ENCODE measurements around the gene SRPK2. TPM values are rescaled to one million over a fixed set of nuclear protein-coding genes. Genes with fewer than 3 reads are reported as not detected.

Gene SRPK2
- polyA plus RNA-seq, 1 donor from 2014 or later = 118 TPM

DNA sequence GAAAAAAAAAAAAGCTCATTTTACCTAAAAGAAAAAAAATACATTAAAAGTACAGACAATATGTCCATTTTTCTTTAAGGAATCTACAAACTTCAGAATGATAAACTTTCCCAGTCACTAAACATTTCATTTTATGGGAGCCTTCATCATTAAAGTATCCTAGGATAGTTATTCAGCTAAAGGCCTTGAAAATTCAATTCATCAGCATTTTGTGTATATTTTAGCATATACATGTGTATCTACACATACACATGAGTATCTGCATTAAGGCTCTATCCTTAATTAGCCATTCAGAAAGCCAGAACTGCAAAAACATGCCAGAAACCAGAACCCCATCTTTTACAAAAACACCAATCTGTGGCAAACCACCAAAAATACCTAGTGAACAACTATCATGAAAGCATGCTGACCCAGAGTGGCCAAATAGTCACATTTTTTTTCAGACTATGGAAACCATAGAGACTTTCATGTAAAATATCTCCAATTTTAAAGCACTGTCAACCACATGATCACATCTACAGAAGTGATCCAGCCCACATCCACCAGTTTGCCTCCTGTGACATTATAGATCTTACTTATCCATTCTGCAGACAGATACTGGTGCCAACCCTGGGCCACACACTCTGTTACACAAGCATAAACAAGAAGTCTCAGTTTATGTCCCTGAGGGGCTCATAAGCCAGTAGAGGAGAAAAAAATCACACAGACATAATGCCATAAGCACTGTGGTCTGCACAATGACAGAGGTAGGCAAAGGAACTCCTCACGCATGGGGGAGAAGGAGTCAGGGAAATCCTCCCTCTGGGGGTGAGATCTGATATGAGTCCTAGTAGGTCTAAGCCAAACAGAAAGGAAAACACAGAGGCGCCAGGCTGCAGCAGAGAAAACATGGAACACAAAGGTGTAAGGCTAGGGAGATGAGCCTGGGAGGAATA, 79.2 kb downstream of the SRPK2 start:
- Histone ChIP-seq H3K9me3 (ENCODE audit: low read length) (no peaks in the 10 kb centered on the region), H3K4me3 (ENCODE audit: low read length) (no peak overlapping the region), H3K36me3 (ENCODE audit: insufficient read depth, low read length) (no peaks in the 10 kb centered on the region), H3K9ac (ENCODE audit: low read length) (no peak overlapping the region), H4K20me1 (ENCODE audit: insufficient read depth) (no peaks in the 10 kb centered on the region), H2AFZ (ENCODE audit: low read depth, low read length) (no peak overlapping the region), H3K9me2 (ENCODE audit: insufficient read depth, low read length) (no peaks in the 10 kb centered on the region), H3K4me2 (ENCODE audit: low read length) (no peak overlapping the region), H3K79me2 (replicated peaks; ENCODE audit: insufficient read depth, low read length) (peaks cover 25% of the 10 kb centered on the region), H3F3A (ENCODE audit: insufficient read depth, low read length, poor library complexity, severe bottlenecking) (no peaks in the 10 kb centered on the region), H3K27me3 (ENCODE audit: insufficient read depth, low read depth, low read length) (no peaks in the 10 kb centered on the region), H3K27ac (ENCODE audit: low read length) (no peak overlapping the region)
- TF ChIP-seq RAD21 (conservative IDR thresholded peaks at IDR 0.05) = no peak
- TF ChIP-seq SMC3 (conservative IDR thresholded peaks at IDR 0.05; ENCODE audit: poor library complexity) = no peak
- TF ChIP-seq EZH2 (IDR thresholded peaks at IDR 0.05; ENCODE audit: borderline replicate concordance, insufficient read depth, low read length, poor library complexity, severe bottlenecking) = no peak
- TF ChIP-seq EP300 (conservative IDR thresholded peaks at IDR 0.05; ENCODE audit: poor library complexity, severe bottlenecking) = no peak
- no peak for TF ChIP-seq POLR2AphosphoS5 (IDR thresholded peaks at IDR 0.05)
- TF ChIP-seq, protein P1, sequence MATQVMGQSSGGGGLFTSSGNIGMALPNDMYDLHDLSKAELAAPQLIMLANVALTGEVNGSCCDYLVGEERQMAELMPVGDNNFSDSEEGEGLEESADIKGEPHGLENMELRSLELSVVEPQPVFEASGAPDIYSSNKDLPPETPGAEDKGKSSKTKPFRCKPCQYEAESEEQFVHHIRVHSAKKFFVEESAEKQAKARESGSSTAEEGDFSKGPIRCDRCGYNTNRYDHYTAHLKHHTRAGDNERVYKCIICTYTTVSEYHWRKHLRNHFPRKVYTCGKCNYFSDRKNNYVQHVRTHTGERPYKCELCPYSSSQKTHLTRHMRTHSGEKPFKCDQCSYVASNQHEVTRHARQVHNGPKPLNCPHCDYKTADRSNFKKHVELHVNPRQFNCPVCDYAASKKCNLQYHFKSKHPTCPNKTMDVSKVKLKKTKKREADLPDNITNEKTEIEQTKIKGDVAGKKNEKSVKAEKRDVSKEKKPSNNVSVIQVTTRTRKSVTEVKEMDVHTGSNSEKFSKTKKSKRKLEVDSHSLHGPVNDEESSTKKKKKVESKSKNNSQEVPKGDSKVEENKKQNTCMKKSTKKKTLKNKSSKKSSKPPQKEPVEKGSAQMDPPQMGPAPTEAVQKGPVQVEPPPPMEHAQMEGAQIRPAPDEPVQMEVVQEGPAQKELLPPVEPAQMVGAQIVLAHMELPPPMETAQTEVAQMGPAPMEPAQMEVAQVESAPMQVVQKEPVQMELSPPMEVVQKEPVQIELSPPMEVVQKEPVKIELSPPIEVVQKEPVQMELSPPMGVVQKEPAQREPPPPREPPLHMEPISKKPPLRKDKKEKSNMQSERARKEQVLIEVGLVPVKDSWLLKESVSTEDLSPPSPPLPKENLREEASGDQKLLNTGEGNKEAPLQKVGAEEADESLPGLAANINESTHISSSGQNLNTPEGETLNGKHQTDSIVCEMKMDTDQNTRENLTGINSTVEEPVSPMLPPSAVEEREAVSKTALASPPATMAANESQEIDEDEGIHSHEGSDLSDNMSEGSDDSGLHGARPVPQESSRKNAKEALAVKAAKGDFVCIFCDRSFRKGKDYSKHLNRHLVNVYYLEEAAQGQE (IDR thresholded peaks at IDR 0.05; ENCODE audit: borderline replicate concordance) = no peak
- TF ChIP-seq, protein P2, sequence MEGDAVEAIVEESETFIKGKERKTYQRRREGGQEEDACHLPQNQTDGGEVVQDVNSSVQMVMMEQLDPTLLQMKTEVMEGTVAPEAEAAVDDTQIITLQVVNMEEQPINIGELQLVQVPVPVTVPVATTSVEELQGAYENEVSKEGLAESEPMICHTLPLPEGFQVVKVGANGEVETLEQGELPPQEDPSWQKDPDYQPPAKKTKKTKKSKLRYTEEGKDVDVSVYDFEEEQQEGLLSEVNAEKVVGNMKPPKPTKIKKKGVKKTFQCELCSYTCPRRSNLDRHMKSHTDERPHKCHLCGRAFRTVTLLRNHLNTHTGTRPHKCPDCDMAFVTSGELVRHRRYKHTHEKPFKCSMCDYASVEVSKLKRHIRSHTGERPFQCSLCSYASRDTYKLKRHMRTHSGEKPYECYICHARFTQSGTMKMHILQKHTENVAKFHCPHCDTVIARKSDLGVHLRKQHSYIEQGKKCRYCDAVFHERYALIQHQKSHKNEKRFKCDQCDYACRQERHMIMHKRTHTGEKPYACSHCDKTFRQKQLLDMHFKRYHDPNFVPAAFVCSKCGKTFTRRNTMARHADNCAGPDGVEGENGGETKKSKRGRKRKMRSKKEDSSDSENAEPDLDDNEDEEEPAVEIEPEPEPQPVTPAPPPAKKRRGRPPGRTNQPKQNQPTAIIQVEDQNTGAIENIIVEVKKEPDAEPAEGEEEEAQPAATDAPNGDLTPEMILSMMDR (IDR thresholded peaks at IDR 0.05; ENCODE audit: poor library complexity, severe bottlenecking) = no peak

DNA sequence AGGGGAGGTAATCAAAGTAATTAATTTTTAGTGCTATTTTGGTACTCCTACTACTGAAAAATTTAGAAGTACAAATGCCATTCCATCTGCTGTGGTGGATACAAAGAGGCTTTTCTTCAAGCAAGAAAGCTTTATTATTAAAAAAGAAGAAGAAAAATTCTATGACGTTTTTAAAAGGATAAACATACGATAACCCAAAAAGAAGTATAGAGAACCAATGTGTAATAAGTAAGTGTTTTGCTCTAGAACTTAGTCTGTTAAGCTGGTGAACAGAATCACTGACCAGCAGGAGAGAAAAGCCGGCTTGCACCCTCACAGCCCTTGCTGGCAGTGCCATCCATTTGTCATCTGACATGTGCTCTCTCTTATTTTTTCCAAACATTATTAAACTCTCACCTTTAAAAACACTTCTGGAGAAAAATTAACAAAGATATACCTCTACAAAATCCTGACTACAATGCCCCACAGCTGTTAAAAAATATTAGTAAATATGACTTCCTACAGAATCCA, 81.5 kb downstream of the SRPK2 start:
- peaks cover 25% of the 10 kb centered on the region for H3K79me2 ChIP-seq (replicated peaks; ENCODE audit: insufficient read depth, low read length)
- no peak for TF ChIP-seq EP300 (conservative IDR thresholded peaks at IDR 0.05; ENCODE audit: poor library complexity, severe bottlenecking)
- TF ChIP-seq EZH2 (IDR thresholded peaks at IDR 0.05; ENCODE audit: borderline replicate concordance, insufficient read depth, low read length, poor library complexity, severe bottlenecking) = no peak
- TF ChIP-seq TAF1 (IDR thresholded peaks at IDR 0.05; ENCODE audit: low read depth) = no peak
- no peak overlapping the region for H3K4me3 ChIP-seq (ENCODE audit: low read length)

More for the DNA sequence above, 81.5 kb downstream of the SRPK2 start:
- H3K27ac ChIP-seq (ENCODE audit: low read length) = no peak overlapping the region
- H4K20me1 ChIP-seq (ENCODE audit: insufficient read depth) = no peaks in the 10 kb centered on the region
- H3K36me3 ChIP-seq (ENCODE audit: insufficient read depth, low read length) = no peaks in the 10 kb centered on the region
- no peaks in the 10 kb centered on the region for H3K9me3 ChIP-seq (ENCODE audit: low read length)
- no peak overlapping the region for H2AFZ ChIP-seq (ENCODE audit: low read depth, low read length)
- no peaks in the 10 kb centered on the region for H3K9me2 ChIP-seq (ENCODE audit: insufficient read depth, low read length)
- no peaks in the 10 kb centered on the region for H3F3A ChIP-seq (ENCODE audit: insufficient read depth, low read length, poor library complexity, severe bottlenecking)
- no peak overlapping the region for H3K9ac ChIP-seq (ENCODE audit: low read length)
- H3K27me3 ChIP-seq (ENCODE audit: insufficient read depth, low read depth, low read length) = no peaks in the 10 kb centered on the region
- no peak overlapping the region for H3K4me2 ChIP-seq (ENCODE audit: low read length)

Data from neural cell (in vitro differentiated cells).